Activated gamma-delta T cell treated with Interleukin-2 at 50 U/mL for 16 hours (primary cell): ENCODE measurements around the gene NTN5.
A peak's percentile ranks its signal among the peaks of the same experiment; 100 is the strongest.

Experiments used
- DNase-seq: peaks from one replicate; pipeline ENCODE4 v3.0.0-alpha.2; 2020

Gene NTN5

GRCh38 chr19:48627865-48628314 is 44.9 kb downstream of the NTN5 start:
- DNase-seq, result no peak

- peak; percentile 57 for DNase-seq
Measured at GRCh38 chr19:48627201-48627864, 45.5 kb downstream of the NTN5 start.

- DNase-seq, result no peak
Measured at GRCh38 chr19:48625891-48626327, 46.9 kb downstream of the NTN5 start.

GRCh38 chr19:48624791-48625723 is 47.8 kb downstream of the NTN5 start:
- no peak for DNase-seq

GRCh38 chr19:48624067-48624594 is 48.7 kb downstream of the NTN5 start:
- peak; percentile 95 for DNase-seq

- DNase-seq, result no peak
Measured at GRCh38 chr19:48623556-48624066, 49.2 kb downstream of the NTN5 start.

GRCh38 chr19:48619692-48620585 is 52.9 kb downstream of the NTN5 start:
- no peak for DNase-seq

- DNase-seq, result peak; percentile 95
Measured at GRCh38 chr19:48618916-48619691, 53.7 kb downstream of the NTN5 start, which contains the start of the genes RPL18 and SPHK2. RPL18 (minus strand) TSS chr19:48619178; CDS start chr19:48619143, 35 bp downstream. SPHK2 (plus strand) TSS chr19:48619506; CDS start chr19:48620515, 1,009 bp downstream.

GRCh38 chr19:48618278-48618915 is 54.4 kb downstream of the NTN5 start:
- DNase-seq, result no peak

GRCh38 chr19:48617146-48617937 is 55.5 kb downstream of the NTN5 start:
- no peak for DNase-seq

- DNase-seq, result no peak
Measured at GRCh38 chr19:48616491-48617056, 56.2 kb downstream of the NTN5 start.

- no peak for DNase-seq
Measured at GRCh38 chr19:48616041-48616436, 56.8 kb downstream of the NTN5 start.

- DNase-seq, result no peak
Measured at GRCh38 chr19:48615231-48616040, 57.4 kb downstream of the NTN5 start.

- no peak for DNase-seq
Measured at GRCh38 chr19:48614436-48615230, 58.2 kb downstream of the NTN5 start, which contains the start of gene FAM83E. FAM83E (minus strand) TSS chr19:48615076; CDS start chr19:48613372, 1,704 bp downstream.

- DNase-seq, result no peak
Measured at GRCh38 chr19:48613852-48614435, 58.9 kb downstream of the NTN5 start.

- DNase-seq, result no peak
Measured at GRCh38 chr19:48613024-48613851, 59.6 kb downstream of the NTN5 start.
